Caki2 (cell line): ENCODE data around the gene SHB. TPM values are rescaled to one million over a fixed set of nuclear protein-coding genes. Genes with fewer than 3 reads are reported as not detected.

Source experiments
- DNase-seq: peaks from one replicate; pipeline ENCODE4 v3.0.0-alpha.2; 2015; ENCODE audit warnings: low read depth
- in situ Hi-C: cut with HindIII; loops from 2 replicates; pipeline ENCODE4 v1.10.0; 2016; ENCODE audit warnings: low sequenced_read_pairs, low pct_unique_long_range_greater_than_20kb, mixed read lengths
- total RNA-seq: library from RNA; depleted of rRNA; stranded (reverse); fragments of >200 nt; shearing (Covaris generic); gene quantifications from 2 replicates; pipeline ENCODE4 v1.2.3, GENCODE V29; 2014; ENCODE audit warnings: low replicate concordance

Gene SHB
- total RNA-seq, 1 experiment from 2014 or later, result 32.0 TPM

DNA sequence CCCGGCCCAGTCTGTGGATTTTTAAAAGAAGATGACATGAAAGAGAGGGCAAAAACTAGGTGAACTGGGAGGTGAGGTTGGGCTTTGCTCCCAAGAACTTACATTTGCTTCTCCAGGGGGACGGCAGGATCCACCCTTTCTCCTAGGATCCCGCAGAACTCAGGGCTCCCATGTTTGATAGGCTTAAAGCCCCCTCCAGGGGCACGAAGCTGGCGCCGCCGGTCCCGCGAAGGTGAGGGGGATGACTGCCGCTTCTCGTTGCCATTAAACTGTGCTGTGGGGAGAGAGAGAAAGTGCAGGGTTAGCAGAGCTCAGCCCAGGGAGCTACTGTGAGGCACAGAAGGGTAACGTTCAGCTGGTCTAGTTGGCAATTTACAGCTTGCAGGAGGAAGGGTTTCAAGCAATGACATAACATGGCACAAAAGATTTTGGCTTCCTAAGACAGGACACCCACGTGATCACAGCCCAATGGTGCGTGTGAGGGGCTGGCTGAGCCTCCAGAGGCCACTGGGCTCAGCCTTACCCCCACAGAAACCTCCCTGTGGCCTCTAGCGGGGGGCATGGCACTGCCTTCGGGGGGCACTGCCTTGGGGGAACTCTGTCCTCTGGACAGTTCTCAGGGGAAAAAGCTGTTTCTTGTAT lies 113.1 kb downstream of the SHB start:
- in situ Hi-C loops, result no loop called here
- DNase-seq, result no peak

DNA sequence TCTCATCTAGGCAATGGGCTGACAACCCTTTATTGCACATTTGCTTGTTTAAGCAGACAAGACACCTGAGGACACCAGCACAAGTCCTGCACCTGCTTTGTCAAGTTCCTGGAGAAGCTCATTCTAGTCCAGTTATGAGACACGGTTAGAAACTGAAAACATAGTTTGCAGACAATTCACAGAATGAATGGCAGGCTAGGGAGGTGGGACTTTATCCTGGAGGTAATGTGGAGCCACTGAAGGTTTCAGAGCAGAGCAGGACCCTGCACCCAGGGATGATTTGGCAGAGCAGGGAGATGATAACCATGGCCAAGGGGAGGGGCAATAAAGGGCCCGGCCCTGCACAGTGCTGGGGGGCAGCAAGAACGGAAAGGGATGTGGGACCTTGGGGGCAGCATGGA lies 114.4 kb downstream of the SHB start:
- in situ Hi-C loops, result no loop called here
- DNase-seq, result no peak

DNA sequence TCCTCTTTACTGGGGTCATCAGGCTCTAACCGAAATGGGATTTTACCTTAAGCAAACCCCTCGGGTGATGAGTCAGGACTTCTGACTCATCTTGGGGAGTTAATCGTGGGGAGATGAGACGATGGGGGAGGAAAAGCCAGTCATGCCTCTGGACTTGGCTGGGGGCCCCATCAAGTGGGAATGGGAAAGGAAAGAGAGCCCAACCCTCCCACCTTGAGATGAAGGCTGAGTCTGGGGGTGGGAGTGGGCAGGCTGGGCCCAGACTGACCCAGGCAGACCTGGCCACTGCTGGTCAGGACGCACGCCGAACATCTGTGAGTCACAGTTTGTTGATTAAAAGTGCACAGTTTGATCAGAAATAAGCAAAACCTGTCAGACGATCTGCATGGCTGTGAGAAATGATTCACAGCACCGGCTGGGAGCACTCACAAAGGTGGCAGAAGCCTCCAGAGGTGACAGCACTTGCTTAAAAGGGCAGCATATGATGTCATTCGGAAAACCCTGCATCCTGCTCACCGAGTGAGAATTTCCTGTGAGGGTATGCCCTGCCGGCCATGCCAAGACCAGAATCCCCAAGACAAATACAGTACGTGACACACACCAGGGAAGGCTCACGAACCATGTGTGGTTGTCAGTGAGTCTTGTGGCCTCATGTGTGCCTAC lies 115.1 kb downstream of the SHB start:
- DNase-seq, result peak; percentile 90
- in situ Hi-C loops, result no loop called here

DNA sequence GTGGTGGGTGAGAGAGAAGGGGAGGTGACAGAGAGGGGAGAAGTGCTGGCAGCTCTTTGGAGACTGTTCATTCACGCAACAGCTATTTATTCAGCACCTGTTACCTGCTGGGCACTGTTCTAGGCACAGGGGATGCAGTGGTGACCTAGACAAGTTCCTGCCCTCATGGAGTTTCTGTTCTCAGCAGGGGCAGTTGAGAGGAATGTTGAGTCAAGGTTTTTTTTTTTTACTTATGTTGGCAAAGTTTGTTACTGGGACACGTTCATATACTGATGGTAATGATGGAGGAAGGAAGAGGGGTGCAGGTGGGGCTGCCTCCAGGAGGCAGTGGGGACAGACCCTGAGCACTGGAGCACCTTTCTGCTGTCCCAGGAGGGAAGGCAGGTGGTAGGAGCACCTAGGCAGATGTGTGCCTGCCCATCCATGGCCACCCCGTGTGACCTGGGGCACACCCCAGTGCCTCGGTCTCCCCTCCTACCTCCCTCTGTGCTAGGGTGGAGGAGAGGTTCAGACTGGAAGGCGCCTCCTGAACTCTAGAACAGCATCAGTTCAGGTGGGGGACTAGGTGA lies 115.7 kb downstream of the SHB start:
- DNase-seq, result no peak
- in situ Hi-C loops, result no loop called here

DNA sequence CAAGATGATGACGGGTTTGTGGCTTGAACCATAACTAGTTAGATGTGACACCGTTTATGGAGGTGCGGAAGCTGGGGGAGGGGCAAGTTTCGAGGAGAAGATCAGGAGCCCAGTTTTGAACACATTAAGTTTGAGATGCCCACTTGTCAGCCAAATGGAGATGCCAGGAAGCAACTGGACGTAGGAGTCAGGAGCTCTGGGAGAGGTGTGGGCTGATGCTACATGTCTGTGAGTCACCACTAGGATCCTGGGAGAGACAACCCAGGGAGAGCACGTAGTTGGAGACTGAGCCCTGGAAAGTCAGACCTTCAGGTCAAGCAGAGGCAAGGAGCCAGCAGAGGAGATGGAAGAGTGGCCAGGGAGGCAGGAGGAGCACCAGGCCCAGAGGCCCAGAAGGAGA lies 116.3 kb downstream of the SHB start:
- DNase-seq, result peak; percentile 60
- in situ Hi-C loops, result no loop called here

DNA sequence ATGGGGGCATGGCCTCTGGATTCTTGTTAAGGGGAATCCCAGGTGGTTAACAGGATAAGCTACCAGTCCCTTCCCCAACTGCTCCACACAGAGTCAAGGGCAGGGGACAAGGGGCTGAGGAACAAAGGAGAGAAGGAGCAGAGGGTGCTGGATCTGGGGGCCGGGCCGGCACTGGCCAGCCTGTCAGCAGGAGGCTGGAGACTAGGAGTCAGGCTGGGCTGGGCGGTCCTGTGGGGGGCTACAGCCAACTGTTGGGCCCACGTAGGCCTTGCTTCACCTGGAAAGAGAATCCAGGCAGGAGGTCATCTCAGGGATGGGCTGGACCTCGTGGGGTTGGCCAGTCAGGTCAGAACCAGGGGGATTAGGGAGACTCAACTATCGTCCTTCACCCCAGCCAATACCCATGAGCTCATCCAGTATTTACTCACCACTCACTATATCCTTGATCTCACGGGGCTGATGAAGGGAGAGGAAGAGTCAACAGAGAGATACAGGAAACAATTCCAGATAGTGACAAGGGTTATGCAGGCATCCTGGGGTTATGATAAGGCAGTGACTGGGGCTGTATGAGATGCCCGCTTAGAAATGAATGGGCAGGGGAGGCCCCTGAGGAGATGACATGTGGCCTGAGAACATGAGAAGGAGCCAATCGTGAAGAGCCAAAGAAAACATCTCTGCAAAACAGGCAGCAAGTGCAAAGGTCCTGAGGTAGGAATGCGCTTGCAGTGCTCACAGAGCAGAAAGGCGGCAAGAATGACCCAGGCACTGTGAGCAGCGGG lies 117.2 kb downstream of the SHB start:
- in situ Hi-C loops, result no loop called here

DNA sequence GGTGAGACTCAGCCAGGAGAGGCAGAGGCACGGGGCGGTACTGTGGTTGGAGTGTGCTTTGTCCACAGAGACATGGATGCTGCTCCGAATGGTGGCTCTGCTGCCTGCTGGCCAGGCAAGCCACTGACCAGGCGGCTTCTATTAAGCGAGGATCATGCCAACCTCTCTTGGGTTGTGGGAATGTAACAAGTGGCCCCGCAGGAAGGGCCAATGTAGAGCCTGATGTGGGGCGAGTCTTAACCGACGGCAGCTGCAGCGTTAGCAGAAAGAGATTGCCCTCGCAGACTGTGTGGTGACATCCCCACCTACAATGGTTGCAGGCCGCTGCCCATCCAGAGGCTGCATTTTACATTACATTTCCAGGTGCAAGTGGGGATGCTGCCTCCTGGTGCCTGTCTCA lies 118.5 kb downstream of the SHB start:
- in situ Hi-C loops, result no loop called here

More for the DNA sequence above, 117.2 kb downstream of the SHB start:
- DNase-seq, result no peak

DNA sequence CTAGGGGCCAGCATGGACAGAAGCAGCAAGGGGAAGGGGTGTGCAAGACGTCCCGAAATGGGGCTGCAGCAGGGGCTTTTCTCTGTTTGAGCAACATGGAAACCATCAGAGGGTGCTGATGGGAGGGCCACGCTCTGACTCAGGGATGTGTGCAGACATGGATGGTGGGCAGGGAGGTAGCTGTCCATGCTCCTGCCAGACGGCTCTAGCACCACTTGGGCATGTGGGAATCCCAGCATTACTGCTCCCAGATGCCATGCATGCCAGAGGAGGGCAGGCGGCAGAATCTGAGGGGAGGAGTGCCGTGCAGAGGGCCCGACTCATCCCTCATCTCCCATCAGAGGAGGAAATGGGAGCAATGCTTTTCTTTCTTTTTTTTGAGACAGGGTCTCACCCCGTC lies 119.5 kb downstream of the SHB start:
- in situ Hi-C loops, result no loop called here
- peak; percentile 38 for DNase-seq

More for the DNA sequence above, 118.5 kb downstream of the SHB start:
- DNase-seq, result no peak

DNA sequence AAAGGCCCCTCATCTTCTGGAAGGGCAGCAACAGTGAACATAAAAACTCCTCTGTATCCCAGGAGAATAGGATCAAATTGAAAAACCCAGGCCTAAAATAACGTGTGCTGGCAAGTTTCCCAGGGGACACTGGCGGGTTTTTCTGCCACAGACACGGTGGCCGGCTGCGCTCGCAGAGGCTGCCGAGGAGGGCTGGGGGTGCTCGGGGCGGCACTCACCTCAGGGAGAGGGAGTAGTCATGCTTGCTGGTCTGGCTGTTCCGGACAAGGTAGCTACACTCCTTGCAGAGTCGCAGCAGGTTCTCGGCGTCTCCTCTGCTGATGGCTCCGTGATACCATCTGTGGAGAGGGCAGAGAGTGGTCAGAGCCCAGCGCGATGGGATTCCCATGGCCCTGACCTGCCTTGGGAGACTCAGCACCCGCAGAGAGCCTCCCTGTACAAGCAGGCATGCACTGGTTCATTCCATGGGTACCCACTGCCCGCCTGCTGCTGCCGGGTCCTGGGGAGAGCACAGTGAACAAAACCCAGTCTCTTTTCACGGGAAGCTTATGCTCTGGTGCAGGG lies 120.5 kb downstream of the SHB start:
- DNase-seq, result no peak

DNA sequence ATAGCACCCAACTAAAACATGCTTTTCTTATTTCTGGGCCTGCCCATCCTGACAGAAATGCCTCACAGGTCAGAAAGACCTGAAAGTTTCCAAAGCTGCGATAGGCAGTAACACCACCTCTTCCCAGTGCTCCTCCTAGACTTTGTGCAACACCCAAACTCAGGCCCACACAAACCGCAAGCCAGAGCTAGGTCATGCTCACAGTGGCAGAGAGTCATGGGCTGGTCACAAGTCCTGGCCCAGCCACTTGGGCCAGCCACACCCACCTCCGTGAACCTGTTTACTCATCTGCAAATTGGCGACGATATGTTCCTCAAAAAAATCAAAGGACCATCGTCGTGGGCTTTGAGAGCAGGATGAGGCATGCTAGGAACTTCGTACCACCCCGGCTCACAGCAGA lies 121.0 kb downstream of the SHB start:
- in situ Hi-C loops, result no loop called here
- DNase-seq, result no peak

More for the DNA sequence above, 120.5 kb downstream of the SHB start:
- in situ Hi-C loops, result no loop called here

DNA sequence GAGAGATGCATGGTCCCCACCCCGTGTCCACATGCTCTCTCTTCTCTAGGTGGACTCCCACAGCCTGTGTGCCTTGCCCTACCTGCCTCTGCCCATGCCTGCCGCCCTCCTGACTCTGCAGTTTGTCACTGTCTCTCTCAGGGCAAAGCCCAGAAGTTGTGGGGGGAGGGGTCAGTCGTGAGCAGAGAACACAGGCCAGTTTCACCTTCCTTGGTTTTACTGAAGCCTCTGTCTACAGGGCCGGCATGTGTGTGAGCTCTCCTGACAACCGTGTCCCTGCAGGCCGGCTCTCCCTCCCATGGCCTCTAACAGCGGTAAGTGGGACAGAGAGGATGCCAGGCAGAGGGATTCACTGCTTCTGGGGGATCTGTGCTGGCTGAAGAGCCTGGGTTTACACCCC lies 121.6 kb downstream of the SHB start:
- in situ Hi-C loops, result no loop called here
- no peak for DNase-seq

DNA sequence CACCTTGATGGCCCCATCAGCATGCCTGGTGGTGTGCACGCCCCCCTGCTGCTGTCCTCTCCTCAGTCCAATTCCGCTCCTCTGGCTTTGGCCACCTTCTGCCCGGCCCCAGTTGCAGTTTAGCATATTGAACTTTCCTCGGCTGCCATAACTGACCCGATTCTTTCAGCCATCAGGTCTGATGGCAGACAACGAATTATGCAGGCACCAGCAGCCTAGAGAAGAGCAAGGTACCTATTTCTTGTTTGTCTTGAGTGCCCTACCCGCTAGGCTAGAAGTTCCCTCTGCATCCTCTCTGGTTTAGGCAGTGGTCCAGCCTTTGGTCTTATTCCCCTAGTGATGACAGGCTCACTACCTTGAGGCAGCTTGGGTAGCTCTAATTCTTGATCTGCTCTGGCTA lies 122.1 kb downstream of the SHB start:
- no peak for DNase-seq
- in situ Hi-C loops, result no loop called here

DNA sequence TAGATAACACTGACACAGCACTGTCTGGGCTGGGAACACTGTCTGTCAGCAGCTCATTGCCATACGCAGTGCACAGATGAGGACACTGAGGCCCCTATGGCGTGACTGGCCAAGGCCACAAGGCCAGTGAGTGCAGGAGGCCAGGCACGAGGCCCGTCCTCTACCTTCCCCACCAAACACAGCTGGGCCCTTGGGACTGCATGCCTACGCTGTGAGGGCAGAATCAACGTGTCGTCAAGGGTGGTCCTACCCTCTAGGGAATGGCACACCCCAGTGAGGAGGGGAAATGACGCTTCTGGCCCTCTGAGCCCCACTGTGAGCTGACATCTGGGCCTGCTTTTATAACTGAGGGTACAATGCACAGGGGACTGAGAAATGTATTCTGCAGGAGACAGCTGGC lies 123.0 kb downstream of the SHB start:
- no peak for DNase-seq
- in situ Hi-C loops, result no loop called here

DNA sequence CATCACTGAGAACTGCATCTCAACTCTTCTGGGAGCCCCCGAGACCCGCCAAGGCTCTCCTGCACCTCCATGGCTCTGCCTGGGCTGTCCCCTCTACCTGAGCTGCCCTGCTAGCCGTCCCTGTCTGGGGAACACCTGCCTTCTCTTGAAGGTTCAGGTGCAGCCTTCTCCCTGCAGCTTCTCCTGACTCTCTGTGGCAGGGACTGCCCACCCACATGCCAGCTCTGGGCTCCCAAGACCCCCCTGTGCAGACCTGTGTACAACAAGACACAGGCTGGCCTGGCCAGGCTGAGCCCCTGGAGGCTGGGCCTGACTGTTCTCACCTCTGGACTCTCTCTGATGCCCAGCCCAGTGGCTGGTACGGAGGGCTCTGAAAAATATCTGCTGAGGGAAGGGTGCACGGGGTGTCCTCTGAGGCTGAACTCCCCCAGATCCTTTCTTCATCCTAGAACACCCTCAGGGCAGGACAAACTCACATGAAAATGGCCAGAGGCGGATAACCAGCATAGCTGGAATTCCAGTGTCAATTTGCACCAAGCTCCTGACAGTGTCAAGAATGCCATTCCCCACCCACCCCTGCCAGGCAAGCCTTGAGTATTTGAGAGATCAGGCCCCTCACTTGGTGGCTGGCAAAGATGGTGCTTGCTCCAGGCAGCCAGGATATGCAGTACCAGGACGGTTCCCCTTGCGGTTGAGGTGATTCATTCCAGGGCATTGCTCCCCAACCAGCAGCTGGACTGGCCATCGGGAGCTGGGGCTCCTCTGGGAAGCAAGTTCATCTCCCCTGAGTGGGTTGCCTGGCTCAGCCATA lies 124.2 kb downstream of the SHB start:
- no peak for DNase-seq
- in situ Hi-C loops, result no loop called here

DNA sequence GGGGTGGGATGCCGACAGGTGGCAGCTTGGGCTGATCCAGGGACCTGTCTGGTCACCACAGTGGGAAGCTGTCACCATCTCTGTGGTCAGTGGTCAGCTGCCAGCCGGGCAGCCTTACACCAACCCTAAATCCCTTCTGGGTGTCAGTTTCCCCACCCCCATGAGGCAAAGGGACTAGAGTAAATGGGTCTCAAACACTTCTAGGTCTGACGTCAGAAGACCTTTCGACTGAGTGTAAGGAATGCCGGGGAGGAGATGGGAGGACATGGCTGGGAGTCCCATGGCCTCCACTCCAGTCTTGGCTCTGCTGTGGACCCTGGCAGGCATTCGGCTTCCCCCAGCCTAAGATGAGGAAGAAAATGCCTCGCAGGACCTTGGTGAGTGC lies 124.8 kb downstream of the SHB start:
- in situ Hi-C loops, result no loop called here
- DNase-seq, result no peak

DNA sequence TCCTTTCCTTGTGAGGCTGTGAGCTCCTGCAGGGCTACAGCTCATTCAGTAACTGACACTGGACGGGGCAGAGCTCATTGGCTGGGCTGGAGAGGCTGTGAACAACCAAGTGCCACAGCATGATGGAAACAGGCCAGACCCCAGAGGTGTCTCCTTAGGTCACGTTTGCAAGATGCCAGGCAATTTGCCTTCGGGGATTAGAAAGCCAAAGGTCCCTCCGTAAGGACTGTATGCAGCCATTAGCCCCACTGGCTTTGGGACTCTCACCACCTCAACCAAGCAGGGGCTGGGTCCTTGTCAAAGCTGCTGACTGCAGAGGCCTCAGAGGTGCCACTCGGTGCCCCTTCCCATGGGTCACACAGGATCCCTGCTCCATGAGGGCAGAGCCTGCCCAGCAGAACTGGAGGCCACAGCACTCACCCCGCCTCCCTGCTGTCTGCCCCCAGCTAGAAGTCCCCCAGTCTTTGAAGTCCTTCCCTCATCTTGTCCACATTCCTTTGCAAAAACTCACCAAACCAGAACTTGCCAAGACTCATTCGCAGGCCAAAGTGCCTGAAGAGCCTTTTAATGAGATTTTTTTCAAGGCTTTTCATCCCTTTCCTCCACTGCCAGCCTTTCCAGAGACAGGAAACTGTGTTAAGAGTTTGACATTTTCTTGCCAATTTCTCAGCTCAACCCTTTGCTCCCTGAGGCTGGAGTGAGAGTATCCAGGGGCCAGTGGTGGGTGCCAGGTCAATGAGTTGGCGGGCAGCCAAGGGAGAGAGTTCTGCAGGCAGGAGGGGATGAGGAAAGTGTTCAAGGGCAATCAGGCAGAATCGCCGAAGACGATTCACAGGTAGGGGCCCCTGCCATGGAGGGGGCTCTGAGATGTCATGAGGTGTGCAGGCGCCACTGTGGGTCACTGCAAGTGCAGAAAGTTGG lies 125.4 kb downstream of the SHB start:
- in situ Hi-C loops, result no loop called here
- no peak for DNase-seq

DNA sequence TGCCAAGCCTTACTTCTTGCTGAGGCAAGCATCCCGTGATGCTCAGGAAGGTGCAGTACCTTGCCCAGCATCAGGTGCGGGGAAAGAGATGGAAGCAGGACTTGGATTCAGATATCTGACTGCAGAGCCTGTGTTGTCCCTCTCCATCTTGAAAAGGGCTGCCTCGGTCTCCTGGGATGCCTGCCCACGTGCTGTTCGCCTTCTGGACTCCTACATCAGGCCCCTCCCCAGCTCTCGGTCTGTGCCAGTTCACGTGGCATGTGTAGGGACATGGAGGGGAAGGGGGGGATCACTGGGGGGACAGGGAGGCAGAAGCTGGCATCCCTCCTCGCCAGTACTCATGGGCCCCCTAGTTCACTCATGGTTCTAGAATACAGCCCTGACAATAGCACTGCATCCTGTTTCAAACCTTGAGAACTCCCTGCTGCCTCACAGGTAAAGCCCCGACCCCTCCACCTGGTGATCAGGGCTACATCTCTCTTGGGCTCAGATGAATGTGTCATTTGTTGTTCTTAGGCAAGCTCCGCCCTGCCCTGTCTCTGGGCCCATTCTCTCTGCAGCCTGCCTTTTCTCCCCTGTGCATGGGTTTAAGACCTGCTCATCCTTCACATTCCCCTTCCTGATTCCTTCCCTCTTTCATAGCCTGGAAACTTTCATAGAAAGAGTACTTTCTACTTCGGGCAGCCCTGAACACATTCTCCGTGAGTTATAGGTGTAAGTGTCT lies 126.2 kb downstream of the SHB start:
- no peak for DNase-seq
- in situ Hi-C loops, result no loop called here
